ENCODE results near the gene DNAAF5. TPM values are rescaled to one million over a fixed set of nuclear protein-coding genes. Genes with fewer than 3 reads are reported as not detected.
"Not testable (repeated sequence)": the region's sequence is repeated elsewhere in the genome, so short reads cannot be mapped to it uniquely, and the experiment has no call there.

Gene DNAAF5
- total RNA-seq, 1 donor from 2014 or later, result 50.2 TPM

DNA sequence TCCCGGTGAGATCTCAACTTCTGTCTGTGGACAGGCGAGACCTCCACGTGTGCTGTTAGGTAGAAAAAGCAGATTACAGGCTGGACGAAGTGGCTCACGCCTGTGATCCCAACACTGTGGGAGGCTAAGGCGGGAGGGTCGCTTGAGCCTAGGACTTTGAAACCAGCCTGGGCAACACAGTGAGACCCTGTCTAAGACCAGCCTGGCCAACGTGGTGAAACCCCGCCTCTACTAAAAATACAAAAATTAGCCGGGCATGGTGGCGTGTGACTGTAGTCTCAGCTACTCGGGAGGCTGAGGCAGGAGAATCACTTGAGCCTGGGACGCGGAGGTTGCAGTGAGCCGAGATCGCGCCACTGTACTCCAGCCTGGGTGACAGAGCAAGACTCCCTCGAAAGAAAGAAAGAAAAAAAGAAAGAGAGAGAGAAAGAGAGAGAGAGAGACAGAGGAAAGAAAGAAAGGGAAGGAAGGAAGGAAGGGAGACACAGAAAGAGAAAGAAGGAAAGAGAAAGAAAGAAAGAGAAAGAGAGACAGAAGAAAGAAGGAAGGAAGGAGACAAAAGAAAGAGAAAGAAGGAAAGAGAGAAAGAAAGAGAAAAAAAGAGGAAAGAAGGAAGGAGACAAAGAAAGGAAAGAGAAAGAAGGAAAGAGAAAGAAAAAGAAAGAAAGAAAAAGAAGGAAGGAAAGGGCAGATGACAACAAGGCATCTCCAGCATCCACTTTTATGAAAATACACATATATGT, 76.2 kb downstream of the DNAAF5 start:
- no peak for DNase-seq (ENCODE audit: extremely low read depth, low read depth, low spot score)

DNA sequence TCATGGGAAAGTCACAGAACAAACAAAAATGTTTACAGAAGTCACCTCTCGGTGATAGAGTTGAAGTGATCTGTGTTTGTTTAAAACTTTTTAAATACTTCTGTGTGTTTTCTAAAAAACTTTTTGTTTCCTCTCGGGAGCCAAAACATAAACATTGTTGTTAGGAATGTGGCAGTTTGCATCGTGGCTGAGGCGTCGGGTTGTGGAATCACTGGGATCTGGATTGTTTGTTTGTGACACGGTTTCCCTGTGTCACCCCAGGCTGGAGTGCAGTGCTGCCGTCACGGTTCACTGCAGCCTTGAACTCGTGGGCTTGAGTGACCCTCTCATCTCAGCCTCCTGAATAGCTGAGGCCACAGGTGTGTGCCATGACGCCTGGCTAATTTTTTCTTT, 76.7 kb downstream of the DNAAF5 start:
- no peak for DNase-seq (ENCODE audit: extremely low read depth, low read depth, low spot score)

DNA sequence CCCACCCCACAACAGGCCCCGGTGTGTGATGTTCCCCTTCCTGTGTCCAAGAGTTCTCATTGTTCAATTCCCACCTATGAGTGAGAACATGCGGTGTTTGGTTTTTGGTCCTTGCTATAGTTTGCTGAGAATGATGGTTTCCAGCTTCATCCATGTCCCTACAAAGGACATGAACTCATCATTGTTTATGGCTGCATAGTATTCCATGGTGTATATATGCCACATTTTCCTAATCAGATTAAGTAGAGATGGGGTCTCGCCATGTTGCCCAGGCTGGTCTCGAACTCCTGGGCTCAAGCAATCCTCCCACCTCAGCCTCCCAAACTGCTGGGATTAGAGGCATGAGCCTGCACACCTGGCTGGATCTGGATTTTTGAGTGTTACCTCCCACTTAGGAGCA, 77.3 kb downstream of the DNAAF5 start:
- DNase-seq (ENCODE audit: extremely low read depth, low read depth, low spot score), result not testable (repeated sequence)

DNA sequence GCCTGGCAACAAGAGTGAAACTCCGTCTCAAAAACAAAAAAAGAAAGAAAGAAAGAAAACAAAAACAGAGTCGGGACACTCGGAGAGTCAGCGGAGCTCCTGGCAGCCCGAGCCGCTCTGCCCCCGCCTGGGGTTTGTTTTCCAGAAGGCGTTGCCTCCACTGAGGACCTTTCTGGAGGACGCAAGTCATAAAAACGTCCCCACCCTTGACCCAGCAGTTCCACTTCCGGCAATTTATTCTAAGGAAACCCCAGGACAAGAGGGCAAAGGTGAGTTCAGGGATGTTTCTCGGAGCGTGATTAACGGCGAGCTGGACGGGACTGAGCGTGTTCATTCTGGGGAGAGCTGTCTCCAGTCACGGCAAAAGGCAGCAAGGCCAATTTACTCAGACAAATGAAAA, 78.8 kb downstream of the DNAAF5 start:
- DNase-seq (ENCODE audit: extremely low read depth, low read depth, low spot score), result no peak

DNA sequence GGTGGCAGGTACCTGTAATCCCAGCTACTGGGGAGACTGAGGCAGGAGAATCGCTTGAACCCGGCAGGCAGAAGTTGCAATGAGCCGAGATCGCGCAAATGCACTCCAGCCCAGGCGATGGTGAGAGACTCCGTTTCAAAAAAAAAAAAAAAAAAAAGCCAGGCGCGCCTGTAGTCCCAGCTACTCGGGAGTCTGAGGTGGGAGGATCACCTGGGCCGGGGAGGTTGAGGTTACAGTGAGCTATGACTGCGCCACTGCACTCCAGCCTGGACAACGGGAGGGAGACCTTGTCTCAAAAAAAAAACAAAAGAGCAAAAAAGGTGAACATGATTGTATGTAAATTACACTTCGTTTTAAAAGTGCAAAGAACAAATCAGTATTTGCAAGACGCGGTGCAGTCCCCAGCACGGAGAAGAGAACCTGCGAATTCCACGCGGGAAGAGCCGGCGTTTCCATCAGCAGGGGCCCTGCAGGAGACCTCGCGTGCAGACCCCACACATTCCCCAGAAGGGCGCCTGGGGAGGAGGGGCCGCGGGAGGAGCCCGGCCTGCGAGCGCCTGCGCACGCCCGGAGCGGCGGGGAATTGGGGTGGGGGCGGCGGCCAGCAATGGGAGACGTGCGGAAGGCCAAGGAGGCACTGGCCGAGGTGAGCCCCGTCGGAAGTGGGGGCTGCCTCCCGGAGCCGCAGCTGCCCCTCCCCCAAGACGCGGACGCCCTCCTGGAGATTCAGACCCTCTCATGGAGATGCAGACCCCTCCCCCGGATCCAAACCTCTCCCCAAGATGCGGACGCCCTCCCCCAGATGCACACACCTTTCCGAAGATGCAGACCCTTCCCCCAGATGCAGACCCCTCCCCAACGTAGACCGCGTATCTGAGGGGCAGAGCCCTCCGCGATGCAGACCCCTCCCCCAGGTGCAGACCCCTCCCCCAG, 89.1 kb downstream of the DNAAF5 start:
- no peak for DNase-seq (ENCODE audit: extremely low read depth, low read depth, low spot score)

DNA sequence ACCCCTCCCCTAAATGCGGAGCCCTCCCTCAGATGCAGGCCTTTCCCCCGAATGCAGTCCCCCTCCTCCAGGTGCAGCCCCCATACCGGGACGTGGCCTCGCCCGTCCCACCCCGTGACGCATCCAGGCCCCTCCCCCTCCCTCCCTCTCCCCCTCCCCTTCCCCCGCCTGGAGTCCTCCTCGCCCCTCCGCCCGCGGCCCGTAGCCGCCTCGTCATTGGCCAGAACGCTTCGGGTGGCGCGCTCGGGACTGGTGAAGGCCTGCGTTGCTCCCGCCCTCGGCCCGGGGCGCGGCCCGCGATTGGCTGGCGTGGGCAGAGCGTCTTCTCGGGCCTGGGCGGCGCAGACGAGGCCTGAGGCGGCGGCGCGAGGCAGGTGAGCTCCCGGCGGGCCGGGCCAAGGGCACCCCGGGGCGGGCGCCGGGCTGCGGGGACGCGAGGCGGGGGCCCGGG, 89.8 kb downstream of the DNAAF5 start:
- DNase-seq (ENCODE audit: extremely low read depth, low read depth, low spot score), result no peak

DNA sequence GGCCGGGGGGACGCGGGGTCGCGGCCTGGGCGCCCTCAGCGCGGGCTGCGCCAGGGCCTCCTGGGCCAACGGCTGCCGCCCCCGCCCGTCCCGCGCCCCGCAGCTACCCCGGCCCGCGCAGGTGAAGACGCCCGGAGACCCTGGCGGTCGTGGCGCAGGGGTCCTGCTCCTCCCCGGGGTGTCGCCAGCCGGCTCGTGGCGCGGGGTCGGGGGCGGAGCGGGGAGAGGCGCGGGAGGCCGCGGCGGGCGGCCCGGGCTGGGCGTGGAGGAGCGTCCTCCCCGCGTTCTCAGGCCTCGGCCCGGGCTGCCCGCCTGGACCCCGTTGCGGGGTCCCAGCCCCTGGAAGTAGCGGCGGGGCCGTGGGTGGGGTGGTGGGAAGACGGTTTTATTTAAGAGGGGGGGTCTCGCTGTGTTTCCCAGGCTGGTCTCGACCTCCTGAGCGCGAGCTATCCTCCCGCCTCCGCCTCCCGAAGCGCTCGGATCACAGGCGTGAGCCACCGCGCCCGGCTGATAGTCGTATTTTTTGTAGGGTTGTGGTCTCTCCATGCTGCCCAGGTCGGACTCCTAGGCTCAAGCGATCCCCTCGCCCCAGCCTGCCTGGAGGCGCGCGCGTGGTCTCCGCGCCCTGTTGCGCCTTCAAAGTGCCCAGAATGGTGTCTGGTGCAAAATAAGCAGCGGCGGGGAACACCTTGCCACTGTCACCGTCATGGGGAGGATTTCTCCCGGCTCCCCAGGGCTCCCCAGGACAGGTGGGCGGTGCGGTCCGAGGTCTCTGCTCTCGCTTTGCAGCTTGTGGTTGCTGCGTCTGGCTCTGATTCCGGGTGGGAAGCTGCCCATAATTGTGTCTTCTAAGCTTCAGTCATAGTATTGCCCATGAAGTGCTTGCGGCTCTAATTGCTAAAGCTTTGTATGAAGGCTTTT, 90.5 kb downstream of the DNAAF5 start:
- DNase-seq (ENCODE audit: extremely low read depth, low read depth, low spot score), result no peak

DNA sequence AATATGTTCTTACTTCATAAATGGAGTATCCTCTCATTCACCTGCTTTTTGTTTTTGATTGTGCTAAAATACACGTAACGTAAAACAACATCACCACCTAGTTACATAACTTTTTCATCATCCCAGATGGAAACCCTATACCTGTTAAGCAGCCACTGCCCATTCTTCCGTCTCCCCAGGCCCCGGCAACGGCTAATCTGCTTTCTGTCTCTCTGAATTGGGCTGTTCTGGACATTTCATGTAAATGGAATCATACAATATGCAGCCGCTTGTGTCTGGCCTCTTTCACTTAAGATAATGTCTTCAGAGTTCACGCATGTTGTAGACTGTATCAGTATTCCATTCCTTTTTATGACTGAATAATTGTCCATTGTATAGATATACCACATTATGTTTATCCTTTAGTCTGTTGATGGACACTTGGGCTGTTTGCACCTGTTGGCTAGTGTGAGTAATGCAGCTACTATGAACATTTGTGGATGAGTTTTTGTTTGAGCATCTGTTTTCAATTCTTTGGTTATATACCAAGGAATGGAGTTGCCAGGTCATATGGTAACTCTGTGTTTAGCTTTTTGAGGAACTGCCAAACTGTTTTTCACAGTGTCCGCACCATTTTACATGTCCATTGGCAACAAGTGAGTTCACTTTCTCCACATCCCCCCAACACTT, 91.7 kb downstream of the DNAAF5 start:
- no peak for DNase-seq (ENCODE audit: extremely low read depth, low read depth, low spot score)

DNA sequence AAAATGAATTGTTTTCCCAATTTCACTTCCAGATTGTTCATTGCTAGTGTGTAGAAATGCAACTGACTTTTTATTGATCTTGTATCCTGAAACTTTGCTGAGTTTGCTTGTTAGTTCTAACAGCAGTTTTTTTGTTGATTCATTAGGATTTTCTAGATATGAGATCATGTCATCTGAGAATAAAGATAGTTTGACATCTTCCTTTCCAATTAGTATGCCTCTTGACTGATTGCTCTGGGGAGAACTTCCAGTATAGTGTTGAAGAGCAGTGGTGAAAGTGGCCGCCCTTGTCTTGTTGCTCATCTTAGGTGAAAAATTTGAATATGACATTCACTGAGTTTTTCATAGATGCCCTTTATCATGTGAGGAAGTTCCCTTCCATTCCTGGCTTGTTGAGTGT, 93.8 kb downstream of the DNAAF5 start:
- no peak for DNase-seq (ENCODE audit: extremely low read depth, low read depth, low spot score)

DNA sequence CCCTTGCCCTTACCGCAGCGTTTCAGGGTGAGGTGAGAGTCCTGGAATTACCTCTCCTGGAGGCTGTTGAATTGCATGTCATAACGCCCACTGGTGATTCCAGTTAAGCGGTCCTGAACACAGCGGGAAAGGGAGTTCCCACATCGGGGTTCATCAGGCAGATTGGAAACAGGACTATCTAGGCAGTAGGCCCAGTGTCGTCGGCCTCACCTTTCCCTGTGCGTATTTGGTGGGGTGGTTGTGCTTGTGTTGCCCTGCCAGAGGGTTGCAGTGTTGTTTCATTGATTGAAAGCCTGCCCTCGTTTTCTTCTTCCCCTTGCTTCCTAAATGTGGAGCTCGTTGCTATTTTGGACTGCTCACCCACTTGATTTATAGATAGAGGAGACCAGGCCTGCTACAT, 95.2 kb downstream of the DNAAF5 start:
- DNase-seq (ENCODE audit: extremely low read depth, low read depth, low spot score), result no peak

DNA sequence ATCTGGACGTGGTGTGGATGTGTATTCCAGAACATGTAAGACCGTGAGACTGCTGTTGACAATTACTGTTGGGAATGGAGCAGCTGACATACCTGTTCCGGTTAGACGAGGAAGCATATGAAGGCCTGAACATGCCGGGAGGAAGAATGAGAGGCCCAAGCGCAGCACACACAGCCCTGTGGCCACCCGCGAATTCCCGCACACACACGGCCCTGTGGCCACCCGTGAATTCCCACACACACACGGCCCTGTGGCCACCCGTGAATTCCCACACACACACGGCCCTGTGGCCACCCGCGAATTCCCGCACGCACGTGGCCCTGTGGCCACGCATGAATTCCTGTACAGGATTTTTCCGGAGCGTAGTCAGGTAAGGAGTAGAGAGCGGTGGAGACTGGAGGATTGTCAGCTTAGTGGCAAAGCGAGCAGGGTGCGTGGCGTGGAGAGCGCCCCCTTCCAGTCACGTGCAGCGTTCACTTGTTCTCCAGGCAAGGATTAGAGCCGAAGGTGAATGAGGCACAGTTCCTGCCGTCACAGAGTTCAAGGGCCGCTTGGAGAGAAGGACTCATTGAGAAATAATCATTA, 96.3 kb downstream of the DNAAF5 start:
- no peak for DNase-seq (ENCODE audit: extremely low read depth, low read depth, low spot score)

DNA sequence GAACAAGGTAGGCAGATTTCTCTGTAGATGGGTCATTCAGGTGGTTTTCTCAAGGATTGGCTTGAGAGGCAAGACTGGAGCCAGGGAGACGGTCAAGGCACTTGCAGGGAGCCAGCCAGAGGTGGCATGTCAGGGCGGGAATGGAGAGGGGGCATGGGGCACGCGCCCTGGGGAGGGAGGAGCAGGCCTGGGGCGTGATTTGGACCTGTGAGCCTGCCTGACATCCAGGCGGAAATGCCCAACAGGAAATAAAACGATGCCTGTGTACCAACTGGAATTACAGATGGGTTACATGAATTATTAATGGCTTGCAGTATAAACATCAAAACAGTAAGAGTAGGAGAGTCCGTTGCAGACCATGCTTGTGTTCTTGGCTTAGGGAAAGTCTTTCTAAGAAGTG, 97.2 kb downstream of the DNAAF5 start:
- DNase-seq (ENCODE audit: extremely low read depth, low read depth, low spot score), result no peak

DNA sequence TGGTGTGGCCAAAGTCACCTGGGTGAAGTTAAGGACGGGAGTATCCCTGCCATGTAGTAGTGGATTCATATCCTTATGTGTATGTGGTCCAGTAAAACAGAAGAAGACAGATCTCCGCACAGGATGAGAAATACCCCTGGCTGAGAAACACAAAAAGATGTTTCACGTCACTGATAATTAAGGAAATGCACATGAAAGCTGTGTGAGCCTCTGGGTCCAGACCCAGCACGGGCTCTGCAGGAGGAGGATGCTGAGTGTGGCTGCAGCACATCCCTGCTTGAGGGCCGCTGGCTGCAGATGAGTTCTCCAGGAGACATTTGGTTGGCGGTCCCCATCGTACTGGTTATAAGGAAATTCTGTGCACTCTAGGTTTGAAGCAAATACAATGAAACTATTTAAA, 97.6 kb downstream of the DNAAF5 start:
- no peak for DNase-seq (ENCODE audit: extremely low read depth, low read depth, low spot score)

DNA sequence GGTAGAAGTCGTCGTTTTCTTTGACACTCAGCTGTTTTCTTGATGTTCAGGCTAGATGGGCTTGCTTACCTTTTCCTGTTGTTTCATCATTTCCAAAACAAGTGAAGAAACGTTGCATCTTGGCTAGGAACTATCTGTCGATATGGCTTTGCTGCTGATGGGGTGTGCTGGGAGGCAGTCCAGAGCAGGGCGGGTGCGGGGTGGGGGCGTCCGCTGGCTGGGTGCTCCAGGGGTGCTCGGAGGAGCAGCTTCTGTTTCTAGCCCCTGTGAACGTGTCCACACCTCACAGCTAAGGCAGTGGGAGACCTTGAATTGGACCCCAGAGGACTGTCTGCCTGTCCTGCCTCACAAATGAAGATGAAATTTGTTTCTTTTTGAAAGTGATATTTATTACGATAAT, 98.2 kb downstream of the DNAAF5 start:
- no peak for DNase-seq (ENCODE audit: extremely low read depth, low read depth, low spot score)

DNA sequence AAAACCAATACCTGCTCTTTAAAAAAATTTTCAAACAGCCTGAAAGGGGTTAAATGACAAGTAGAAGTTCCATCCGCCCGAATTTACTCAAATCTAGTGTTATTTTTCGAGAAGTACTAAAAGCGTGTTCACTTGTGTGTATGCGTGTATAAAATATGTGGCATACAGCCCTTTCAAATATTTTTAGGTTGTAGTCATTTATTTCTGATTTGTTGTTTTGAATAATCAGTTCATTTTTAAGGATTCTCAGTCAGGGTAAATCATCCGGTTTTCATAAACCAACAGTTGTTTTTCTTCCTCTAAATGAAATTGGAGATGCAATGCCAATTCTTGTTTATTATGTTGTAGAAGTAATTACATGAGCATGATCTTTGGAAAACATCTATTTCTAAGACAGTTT, 98.9 kb downstream of the DNAAF5 start:
- no peak for DNase-seq (ENCODE audit: extremely low read depth, low read depth, low spot score)

DNA sequence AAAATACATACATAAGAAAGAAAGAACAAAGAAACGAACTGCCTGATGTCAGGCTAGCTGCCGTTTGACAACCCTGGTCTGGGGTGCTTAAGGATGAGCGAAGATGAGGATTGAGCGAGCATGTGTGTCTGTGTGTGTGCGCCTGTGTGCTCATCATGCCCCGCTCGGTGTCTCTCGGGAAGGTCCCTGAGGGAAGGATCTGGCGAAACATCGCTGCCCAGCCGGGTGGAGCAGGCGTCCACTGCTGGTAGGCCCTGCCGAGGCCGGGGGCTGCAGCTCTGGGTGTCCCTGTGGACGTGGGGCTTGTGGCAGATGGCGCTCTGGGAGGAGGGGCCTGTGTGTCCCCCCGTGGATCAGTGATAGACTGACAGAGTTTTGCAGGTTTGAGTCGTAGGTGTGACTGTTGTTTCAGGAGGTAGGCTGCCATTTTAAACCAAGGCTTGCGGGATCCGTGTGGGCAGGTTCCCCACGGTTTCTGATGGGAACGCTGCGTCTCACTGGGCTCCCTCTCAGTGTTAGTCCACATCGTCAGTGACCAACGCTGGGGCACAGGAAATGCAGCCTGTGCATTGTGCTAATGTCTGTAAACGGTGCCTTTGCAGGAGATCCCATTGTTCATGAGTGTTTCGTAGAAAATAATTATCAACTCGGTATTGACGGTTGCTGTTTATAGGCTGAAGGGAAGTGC, 99.9 kb downstream of the DNAAF5 start:
- no peak for DNase-seq (ENCODE audit: extremely low read depth, low read depth, low spot score)

DNA sequence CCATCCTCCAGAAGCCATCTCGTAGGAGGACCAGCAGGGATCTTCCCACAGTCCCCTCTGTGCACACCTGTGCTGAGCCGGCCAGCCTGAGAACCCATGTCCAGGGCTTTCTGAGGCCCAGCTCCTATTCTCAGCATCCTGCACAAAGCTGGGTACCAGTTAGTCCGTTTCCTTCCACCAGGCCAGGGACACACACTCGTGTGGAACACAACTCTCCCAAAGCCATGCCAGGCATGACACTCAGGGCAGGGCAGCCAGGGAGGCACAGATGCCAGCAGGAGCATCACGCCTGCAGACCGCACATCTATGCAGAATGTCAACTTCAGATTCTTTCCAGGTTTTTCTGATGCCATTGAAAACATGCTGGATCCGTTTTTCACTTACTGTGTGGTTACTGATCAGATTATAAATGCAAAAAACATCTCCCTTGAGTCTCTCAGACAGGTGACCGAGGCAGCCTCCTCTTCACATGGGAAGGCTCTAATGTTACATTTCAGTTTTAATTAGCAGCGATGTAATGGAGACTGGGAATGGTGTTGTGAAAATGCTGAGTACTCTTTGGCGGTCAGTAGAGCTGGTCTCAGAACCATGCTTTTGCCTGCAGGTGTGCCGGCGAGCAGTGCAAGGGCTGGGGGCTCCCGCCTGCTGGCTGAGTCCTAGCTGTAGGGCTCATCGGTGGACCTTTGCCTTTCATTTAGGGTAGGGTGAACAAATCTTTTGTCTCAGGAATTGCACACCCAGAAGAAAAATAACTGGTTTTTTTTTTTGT, 102.5 kb downstream of the DNAAF5 start:
- no peak for DNase-seq (ENCODE audit: extremely low read depth, low read depth, low spot score)

DNA sequence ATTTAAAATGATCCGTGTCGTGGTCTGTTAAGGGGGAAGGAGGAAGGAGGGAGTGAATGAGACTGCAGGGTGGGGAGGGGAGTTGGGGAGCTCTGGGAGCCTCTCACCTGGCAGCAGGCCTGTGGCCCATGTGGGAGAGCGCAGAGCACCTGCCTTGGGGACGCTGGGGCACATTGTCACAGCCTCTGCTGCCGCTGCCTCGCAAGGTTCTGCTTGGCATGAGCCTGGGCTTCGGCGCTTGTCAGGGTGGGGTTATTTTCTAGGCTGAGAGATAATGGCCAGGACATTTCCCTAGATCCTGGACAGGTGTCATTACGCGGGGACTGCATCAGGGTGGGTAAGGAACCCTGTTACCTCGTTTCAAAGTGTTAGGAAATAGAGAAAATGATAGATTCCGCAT, 103.6 kb downstream of the DNAAF5 start:
- no peak for DNase-seq (ENCODE audit: extremely low read depth, low read depth, low spot score)

Data from glomerular endothelial cell (primary cell).